Activated naive CD8-positive, alpha-beta T cell treated with anti-CD3 and anti-CD28 coated beads for 36 hours (primary cell): ENCODE results near the gene DENND1A. TPM values are rescaled to one million over a fixed set of nuclear protein-coding genes. Genes with fewer than 3 reads are reported as not detected.
A peak's percentile ranks its signal among the peaks of the same experiment; 100 is the strongest.
"Not testable (repeated sequence)": the region's sequence is repeated elsewhere in the genome, so short reads cannot be mapped to it uniquely, and the experiment has no call there.

Experiments used
- DNase-seq: peaks from one replicate; pipeline ENCODE4 v3.0.0; 2021
- H3K27ac Mint-ChIP-seq: one replicate; pipeline ENCODE4 v1.8.0; 2022; ENCODE audit warnings: mild to moderate bottlenecking, moderate library complexity, mixed read lengths
- H3K27me3 Mint-ChIP-seq: one replicate; pipeline ENCODE4 v1.8.0; 2022; ENCODE audit warnings: mild to moderate bottlenecking, mixed read lengths
- H3K36me3 Mint-ChIP-seq: one replicate; pipeline ENCODE4 v1.8.0; 2021; ENCODE audit warnings: mild to moderate bottlenecking, mixed read lengths
- H3K4me1 Mint-ChIP-seq: one replicate; pipeline ENCODE4 v1.8.0; 2021; ENCODE audit warnings: mixed read lengths
- H3K4me3 Mint-ChIP-seq: one replicate; pipeline ENCODE4 v1.8.0; 2022; ENCODE audit warnings: mild to moderate bottlenecking, moderate library complexity, mixed read lengths
- H3K9me3 Mint-ChIP-seq: one replicate; pipeline ENCODE4 v1.8.0; 2022; ENCODE audit warnings: mixed read lengths
- total RNA-seq, 2 experiments: library from RNA; stranded (reverse); gene quantifications; one replicate each; pipeline ENCODE4 v1.2.3, GENCODE V29; 2021

Gene DENND1A, protein sequence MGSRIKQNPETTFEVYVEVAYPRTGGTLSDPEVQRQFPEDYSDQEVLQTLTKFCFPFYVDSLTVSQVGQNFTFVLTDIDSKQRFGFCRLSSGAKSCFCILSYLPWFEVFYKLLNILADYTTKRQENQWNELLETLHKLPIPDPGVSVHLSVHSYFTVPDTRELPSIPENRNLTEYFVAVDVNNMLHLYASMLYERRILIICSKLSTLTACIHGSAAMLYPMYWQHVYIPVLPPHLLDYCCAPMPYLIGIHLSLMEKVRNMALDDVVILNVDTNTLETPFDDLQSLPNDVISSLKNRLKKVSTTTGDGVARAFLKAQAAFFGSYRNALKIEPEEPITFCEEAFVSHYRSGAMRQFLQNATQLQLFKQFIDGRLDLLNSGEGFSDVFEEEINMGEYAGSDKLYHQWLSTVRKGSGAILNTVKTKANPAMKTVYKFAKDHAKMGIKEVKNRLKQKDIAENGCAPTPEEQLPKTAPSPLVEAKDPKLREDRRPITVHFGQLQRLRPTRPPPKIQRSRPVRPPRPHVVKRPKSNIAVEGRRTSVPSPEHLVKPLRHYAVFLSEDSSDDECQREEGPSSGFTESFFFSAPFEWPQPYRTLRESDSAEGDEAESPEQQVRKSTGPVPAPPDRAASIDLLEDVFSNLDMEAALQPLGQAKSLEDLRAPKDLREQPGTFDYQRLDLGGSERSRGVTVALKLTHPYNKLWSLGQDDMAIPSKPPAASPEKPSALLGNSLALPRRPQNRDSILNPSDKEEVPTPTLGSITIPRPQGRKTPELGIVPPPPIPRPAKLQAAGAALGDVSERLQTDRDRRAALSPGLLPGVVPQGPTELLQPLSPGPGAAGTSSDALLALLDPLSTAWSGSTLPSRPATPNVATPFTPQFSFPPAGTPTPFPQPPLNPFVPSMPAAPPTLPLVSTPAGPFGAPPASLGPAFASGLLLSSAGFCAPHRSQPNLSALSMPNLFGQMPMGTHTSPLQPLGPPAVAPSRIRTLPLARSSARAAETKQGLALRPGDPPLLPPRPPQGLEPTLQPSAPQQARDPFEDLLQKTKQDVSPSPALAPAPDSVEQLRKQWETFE
- total RNA-seq, result 10 to 100 TPM; 21.3 to 22.1 TPM

DNA sequence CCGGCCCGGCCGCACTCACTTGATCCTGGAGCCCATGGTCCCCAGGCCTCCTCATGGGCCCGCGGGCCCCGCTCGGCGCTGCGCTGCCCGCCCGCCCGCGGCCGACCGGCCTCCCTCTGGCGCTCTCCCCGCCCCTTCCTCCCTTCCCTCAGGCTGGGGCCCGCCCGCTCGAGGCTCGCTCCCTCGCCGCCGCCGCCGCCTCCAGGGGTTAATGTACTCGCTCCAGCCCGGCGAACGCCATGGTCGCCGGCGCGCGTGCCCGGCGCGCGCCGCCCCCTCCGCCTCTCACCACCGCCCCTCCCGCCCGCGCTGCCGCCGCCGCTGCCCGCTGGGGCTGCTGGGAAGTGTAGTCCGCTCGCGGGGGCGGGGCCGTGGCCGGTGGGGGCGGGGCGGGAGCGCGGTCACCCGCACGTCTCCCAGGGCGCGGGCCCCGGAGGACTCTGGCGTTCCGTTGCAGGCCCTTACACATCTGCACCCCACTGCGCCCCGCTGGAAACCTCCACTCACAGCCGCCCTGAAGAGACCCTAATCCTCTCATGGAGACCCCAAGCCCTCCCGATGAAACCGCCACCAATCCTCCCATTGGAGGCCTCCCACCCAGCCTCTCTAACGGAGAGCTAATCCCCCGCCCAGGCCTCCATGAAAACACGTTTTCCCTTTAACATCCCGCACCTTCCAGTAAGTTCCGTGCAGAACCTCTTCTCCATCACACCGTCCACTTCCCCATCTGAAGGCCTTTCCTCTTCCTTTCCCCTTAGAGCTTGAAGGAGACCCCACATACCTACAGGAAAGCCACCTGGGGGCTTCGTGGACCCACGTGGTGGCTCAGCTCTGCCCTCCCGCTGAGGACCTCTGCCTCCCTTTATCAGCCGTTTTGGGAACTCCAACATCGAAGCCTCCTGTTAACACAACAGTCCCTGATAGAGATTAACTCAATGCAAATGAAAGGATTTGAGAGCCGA is at the start of gene DENND1A:
TSS of gene DENND1A (minus strand) at position 257 of the 962 bp plus-strand sequence. CDS start at position 36, 221 bp downstream.
- Mint-ChIP-seq H3K4me1 (peaks cover 41% of the 10 kb centered on the region), H3K4me3 (peak within 1 kb of the TSS; percentile 84), H3K9me3 (no peaks in the 10 kb centered on the region), H3K36me3 (peaks cover 12% of the 10 kb centered on the region), H3K27me3 (peaks cover 15% of the 10 kb centered on the region), H3K27ac (peak within 1 kb of the TSS; percentile 79)
- DNase-seq, result peak; percentile 91

DNA sequence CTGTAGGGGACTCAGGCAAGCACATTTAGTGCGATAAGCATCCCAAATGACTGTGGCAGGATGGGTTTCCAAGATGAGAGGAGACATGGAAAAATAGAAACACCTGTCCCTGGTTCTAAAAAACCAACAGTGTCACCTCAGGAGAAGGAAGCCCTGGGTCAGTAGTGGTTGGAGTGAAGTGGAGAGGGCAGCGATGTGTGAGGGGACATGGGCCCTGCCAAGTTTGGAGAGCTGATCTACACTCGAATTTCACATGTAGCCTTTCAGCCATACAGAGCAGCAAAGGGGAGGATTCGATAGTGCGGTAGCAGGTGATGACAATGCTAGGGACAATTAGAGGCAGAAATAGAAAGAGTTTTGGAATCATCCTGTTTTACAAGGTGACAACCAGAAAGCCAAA is 49.1 kb upstream of the DENND1A start:
- no peak for DNase-seq
- Mint-ChIP-seq H3K4me3 (no peak overlapping the region), H3K27me3 (peaks cover 29% of the 10 kb centered on the region), H3K27ac (no peak overlapping the region), H3K4me1 (no peaks in the 10 kb centered on the region), H3K36me3 (no peaks in the 10 kb centered on the region), H3K9me3 (peaks cover 4% of the 10 kb centered on the region)

DNA sequence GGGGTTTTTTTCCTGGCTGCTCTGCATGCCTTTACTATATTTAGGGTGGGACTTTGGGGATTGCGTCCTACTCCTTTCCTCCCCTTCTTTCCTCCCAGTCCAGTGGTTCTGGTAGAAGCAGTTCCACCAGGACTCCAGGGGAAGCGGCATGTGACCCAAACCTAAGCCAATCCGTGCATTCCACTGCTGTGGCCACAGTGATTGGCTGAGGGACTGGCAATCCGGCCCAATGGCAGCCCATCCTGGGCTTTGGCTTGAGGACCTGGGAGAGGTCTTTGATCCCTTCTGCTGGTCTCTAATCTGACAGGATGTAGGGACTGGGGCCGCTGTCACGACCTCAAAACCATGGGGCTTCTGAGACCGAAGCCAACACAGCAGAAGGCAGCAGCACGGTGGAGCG is 46.7 kb upstream of the DENND1A start:
- H3K9me3 Mint-ChIP-seq, H3K36me3 Mint-ChIP-seq, H3K4me1 Mint-ChIP-seq, H3K27ac Mint-ChIP-seq, DNase-seq, H3K4me3 Mint-ChIP-seq: not testable (repeated sequence)
- peaks cover 24% of the 10 kb centered on the region for H3K27me3 Mint-ChIP-seq

DNA sequence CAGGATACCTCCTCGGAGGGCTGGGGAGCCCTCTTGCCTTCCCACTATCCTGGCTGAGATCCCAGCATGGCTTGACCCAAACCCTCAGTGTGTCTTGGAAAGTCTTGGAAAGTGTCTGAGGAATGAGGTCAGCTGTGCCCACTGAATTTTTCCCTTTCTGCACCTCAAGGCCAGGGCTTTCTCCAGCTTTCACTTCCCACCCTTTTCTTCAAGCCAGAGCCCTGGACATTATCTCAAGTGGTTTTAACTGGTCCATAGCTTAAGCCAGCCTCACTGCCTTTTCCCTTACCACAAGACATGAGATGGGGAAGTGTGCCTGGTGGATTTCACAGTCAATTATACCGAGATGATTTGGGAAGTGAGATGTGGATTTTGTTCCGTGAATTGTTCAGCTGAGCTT is 45.9 kb upstream of the DENND1A start:
- peaks cover 4% of the 10 kb centered on the region for H3K9me3 Mint-ChIP-seq

DNA sequence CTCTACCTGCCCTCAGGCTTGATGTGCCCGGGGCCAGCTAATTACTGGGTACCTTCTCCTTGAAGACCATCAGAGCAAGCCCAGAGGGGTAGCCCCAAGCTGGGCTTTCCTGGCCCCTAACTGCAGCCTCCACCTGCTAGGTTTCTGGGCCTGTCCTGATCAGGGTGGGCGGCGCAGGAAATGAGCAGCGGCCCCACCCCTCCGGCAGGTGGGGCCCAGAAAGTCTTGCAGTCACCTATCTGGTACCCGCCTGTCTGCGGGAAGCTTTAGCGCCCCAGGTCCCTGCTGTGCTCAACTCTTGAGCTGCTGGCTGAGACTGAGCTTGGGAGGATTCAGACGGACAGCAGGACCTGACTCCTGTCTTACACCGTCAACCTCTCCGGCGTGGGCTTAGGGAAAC is 44.5 kb upstream of the DENND1A start:
- no peak overlapping the region for H3K27ac Mint-ChIP-seq
- peaks cover 4% of the 10 kb centered on the region for H3K9me3 Mint-ChIP-seq
- H3K36me3 Mint-ChIP-seq, result no peaks in the 10 kb centered on the region
- no peak overlapping the region for H3K4me3 Mint-ChIP-seq
- DNase-seq, result no peak
- H3K4me1 Mint-ChIP-seq, result no peaks in the 10 kb centered on the region
- H3K27me3 Mint-ChIP-seq, result peaks cover 13% of the 10 kb centered on the region

More for the DNA sequence above, 45.9 kb upstream of the DENND1A start:
- Mint-ChIP-seq H3K27ac (no peak overlapping the region), H3K4me1 (no peaks in the 10 kb centered on the region), H3K27me3 (peaks cover 21% of the 10 kb centered on the region), H3K4me3 (no peak overlapping the region), H3K36me3 (no peaks in the 10 kb centered on the region)
- no peak for DNase-seq

DNA sequence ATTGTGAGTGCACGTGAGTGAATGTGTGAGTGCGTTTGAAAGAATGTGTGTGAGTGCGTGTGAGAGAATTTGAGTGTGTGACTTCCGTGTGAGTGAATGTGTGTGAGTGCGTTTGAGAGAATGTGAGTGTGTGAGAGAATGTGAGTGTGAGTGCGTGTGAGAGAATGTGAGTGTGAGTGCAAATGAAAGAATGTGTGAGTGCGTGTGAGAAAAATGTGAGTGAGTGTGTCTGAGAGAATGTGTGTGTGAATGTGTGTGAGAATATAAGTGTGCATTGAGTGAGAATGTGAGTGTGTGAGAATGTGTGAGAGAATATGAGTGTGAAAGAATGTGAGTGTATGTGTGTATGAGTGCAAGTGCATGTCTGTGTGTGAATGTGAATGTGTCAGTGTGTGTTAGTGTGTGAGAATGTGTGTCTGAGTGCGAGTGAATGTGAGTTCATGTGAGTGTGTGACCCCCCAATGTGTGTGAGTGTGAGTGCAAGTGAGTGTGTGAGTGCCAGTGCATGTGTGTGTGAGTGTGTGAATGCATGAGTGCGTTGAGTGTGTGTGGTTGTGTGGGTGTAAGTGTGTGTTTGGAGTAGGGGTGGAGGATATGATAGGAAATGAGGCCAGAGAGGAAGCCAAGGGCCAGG is 43.8 kb upstream of the DENND1A start:
- Mint-ChIP-seq H3K4me1 (no peaks in the 10 kb centered on the region), H3K4me3 (no peak overlapping the region), H3K9me3 (no peaks in the 10 kb centered on the region), H3K27me3 (peaks cover 11% of the 10 kb centered on the region), H3K27ac (no peak overlapping the region), H3K36me3 (no peaks in the 10 kb centered on the region)
- DNase-seq, result no peak

DNA sequence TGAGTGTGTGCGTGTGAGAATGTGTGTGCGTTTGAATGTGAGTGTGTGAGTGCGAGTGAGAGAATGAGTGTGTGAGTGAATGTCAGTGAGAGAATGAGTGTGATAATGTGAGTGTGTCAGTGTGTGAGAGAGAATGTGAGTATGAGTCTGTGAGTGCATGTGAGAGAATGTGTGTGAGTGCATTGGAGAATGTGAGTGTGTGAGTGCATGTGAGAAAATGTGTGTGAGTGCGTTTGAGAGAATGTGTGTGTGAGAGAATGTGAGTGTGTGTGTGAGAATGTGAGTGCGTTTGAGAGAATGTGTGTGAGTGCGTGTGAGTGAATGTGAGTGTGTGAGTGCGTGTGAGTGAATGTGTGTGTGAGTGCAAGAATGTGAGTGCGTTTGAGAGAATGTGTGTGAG is 42.7 kb upstream of the DENND1A start:
- Mint-ChIP-seq H3K36me3 (no peaks in the 10 kb centered on the region), H3K27ac (no peak overlapping the region), H3K27me3 (peaks cover 19% of the 10 kb centered on the region), H3K4me1 (no peaks in the 10 kb centered on the region), H3K4me3 (no peak overlapping the region), H3K9me3 (no peaks in the 10 kb centered on the region)
- DNase-seq, result no peak

DNA sequence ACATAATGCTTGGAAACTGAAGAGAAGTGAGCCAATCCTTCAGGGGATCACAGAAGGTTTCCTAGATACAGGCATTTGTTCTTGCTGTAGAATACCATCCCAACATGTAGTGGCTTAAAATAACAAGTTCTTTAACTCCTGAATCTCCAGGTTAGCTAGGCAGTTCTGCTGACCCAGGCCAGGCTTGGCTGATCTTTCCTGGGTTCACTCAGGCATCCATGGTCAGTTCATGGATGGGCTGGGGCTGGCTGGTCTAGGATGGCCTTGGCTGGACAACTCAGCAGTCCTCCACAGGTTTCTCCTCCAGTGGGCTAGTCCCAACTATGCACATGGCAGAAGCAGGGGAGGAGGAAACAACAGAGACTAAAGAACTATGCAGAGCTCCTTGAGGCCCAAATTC is 37.4 kb upstream of the DENND1A start:
- Mint-ChIP-seq H3K27ac (no peak overlapping the region), H3K4me3 (no peak overlapping the region), H3K36me3 (no peaks in the 10 kb centered on the region), H3K9me3 (no peaks in the 10 kb centered on the region), H3K27me3 (peaks cover 54% of the 10 kb centered on the region), H3K4me1 (peaks cover 4% of the 10 kb centered on the region)
- no peak for DNase-seq

DNA sequence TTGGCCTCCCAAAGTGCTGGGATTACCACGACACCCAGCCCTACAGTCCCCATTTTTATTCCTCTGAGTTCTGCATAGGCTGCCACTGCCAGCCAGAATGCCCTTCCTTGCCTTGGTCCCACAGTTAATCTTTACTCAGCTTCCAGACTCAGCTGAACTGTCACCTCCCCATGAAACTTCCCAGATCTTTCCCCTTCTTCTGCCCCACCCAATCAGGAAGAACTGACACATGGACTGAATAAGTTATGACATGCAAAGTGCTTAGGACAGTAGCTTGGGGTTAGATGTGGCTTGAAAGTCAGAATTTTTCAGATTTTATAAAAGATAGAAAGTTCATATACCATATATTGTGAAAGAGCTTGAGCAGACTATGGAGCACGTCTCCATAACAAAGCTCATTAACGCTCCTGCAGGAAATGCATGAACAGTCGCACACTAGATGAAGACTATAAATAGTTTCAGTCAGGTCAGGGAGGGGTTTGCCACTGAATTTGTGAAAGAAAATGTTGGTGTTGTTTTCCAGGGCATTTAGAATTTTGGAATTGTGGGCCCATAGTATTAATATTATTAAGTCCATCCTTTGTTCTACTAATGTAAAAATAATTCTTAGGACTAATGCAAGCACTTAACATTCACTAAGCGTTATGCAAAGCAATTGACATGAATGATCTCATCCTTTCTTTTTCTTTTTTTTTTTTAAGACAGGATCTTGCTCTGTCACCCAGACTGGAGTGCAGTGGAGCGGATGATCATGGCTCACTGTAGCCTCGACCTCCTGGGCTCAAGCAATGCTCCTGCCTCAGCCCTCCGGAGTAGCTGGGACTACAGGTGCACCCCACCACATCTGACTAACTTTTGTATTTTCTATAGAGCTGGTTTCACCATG is 36.1 kb upstream of the DENND1A start:
- Mint-ChIP-seq H3K27ac (no peak overlapping the region), H3K36me3 (no peaks in the 10 kb centered on the region), H3K9me3 (no peaks in the 10 kb centered on the region), H3K27me3 (peaks cover 60% of the 10 kb centered on the region), H3K4me3 (no peak overlapping the region), H3K4me1 (peaks cover 4% of the 10 kb centered on the region)
- no peak for DNase-seq

DNA sequence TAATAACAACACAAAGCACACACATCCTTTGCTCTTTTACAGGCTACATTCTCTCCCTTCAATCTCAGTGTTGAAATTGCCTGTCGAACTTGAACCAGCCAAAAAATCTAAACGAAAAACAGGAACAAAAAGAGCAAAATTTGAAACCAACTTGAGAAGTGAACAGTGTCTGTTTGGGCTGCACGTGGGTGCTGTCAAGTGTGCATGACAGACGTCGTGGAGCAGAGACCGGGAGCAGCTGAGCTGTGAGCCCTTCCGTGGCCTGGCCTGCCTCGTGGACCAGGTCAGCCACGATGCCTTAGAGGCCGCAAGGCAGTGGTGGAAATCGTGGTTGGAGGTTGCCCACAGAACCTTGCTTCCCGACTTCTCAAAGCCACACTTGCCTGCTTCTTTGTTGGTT is 34.8 kb upstream of the DENND1A start:
- Mint-ChIP-seq H3K9me3 (no peaks in the 10 kb centered on the region), H3K4me1 (peaks cover 4% of the 10 kb centered on the region), H3K27me3 (peaks cover 68% of the 10 kb centered on the region), H3K36me3 (no peaks in the 10 kb centered on the region), H3K27ac (no peak overlapping the region), H3K4me3 (no peak overlapping the region)
- DNase-seq, result no peak

DNA sequence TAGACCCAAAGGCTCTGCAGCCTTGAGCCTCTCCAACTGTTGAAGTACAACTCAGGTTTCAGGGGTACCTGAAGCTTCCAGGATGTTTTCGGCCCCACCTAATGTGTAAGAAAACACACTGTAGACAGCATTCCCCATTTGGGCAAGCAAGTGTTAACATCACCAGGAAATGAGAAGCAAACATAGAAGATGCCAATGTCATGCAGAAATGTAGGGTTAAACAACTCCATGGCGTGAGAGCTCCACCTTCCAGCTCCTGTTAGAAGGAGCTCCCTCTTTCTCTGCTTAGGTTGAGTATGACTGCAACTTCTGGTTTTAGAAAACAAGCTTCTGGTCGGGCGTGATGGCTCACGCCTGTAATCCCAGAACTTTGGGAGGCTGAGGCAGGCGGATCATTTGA is 31.0 kb upstream of the DENND1A start:
- peaks cover 8% of the 10 kb centered on the region for H3K4me1 Mint-ChIP-seq
- H3K27me3 Mint-ChIP-seq, result peaks cover 56% of the 10 kb centered on the region
- no peaks in the 10 kb centered on the region for H3K9me3 Mint-ChIP-seq

DNA sequence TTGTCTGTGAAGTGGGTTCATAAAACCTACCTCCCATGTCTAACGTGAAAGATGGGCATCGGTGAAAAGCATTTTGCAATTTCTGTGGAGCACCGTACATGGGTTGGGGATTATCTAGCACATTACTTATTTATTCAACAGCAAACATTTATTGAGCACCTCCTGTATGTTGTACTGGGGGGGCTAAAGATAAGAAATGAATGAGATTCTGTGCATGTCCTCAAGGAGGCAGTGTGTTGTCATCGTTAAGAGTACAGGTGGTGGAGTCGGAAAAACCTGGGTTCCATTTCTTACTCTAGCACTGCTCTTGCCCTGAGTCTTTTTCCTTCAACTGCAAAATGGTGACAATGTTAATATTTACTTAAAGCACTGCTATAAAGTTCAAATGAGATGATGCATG is 30.4 kb upstream of the DENND1A start:
- Mint-ChIP-seq H3K36me3 (no peaks in the 10 kb centered on the region), H3K4me3 (no peak overlapping the region), H3K27me3 (peaks cover 50% of the 10 kb centered on the region), H3K27ac (no peak overlapping the region), H3K4me1 (peaks cover 6% of the 10 kb centered on the region), H3K9me3 (no peaks in the 10 kb centered on the region)
- no peak for DNase-seq

More for the DNA sequence above, 31.0 kb upstream of the DENND1A start:
- H3K36me3 Mint-ChIP-seq, result no peaks in the 10 kb centered on the region
- no peak overlapping the region for H3K4me3 Mint-ChIP-seq
- no peak overlapping the region for H3K27ac Mint-ChIP-seq
- no peak for DNase-seq

DNA sequence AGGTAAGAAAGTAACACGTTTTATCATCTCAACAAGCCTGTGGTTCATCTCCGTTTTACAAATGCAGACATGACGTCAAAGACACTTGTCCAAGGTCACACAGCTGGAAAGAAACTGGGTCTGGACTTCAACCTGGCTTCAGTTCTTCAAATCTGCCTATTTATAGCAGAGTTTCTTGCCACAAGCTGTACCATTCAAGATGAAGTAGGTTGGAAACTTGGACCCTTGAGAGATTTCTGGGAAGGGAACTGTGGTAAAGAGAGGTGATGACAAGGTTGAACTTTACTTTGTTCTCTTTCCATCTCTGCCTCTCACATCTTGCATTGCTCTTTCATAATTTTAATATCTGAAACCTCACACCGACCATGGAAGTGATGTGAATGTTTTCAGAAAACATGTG is 29.9 kb upstream of the DENND1A start:
- no peak for DNase-seq
- no peak overlapping the region for H3K27ac Mint-ChIP-seq
- H3K36me3 Mint-ChIP-seq, result no peaks in the 10 kb centered on the region
- H3K4me1 Mint-ChIP-seq, result peaks cover 6% of the 10 kb centered on the region
- peaks cover 44% of the 10 kb centered on the region for H3K27me3 Mint-ChIP-seq
- no peaks in the 10 kb centered on the region for H3K9me3 Mint-ChIP-seq
- no peak overlapping the region for H3K4me3 Mint-ChIP-seq
